ENCODE data around the gene GATA5.
A peak's percentile ranks its signal among the peaks of the same experiment; 100 is the strongest.
"Not testable (repeated sequence)": the region's sequence is repeated elsewhere in the genome, so short reads cannot be mapped to it uniquely, and the experiment has no call there.

GATA5 gene

DNA sequence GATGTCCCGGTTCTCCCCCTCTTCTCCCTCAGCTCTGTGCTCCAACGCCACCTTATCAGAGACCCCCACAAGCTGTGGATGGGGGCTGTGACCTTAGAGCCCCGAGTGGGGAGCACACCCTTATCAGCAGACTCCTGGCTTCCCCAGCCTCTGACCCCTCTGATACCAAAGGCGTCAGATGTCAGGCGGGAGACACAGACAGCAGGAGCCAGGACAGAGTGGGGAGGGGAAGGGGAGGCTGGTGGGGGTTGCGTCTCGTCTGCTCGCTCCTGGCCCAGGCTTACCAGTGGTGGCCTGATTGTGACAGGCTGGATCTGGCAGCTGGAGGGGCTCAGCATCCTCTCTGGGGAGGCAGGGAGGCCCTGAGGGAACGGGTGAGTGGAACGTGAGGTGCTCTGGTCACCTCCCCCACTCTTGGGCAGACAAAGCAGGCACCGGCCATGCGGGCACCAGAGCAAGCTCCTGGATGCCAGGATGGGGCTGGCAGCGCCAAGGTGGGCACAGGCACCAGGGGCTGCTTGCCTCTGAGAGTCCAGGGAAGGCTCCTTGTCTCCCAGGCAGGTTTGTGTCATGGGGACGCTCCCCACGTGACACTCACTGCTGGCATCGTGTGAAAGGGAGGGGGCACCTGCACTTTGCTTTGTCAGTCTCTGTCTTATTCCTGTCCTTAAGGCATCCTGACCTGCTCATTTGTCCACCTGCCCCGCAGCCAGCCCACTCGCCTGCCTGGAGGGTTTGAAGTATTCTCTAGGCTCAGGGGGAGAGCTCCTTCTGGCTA is 27.8 kb upstream of the GATA5 start:
- no peak for DNase-seq

GRCh38 chr20:62502496-62503095 is 26.8 kb upstream of the GATA5 start:
- no peak for DNase-seq

- DNase-seq, result no peak
Measured at GRCh38 chr20:62501801-62502495, 26.2 kb upstream of the GATA5 start.

DNA sequence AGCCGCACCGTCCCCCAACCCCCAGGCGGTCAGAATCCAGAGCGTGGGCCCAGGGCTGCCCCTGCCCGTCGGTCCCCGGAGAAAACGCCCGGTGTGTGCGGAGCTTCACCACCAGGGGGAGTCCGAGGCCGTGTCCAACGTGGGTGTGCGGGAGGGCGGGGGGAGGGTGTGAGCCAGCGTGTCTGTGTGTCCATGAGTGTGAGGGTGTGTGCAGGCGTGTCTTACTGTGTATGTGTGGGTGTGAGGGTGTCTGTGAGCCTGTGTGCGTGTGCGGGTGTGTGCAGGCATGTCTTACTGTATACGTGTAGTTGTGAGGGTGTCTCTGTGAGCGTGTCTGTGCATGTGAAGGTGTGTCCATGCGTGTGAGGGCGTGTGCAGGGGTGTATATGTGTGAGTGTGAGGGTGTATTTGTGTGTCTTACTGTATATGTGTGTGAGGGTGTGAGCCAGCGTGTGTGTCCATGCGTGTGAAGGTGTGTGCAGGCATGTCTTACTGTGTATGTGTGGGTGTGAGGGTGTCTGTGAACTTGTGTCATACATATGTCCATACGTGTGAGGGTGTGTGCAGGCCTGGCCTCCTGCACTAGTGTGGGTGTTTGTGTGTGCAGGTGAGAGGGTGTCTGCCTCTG is 24.6 kb upstream of the GATA5 start:
- peak; percentile 14 for DNase-seq

DNA sequence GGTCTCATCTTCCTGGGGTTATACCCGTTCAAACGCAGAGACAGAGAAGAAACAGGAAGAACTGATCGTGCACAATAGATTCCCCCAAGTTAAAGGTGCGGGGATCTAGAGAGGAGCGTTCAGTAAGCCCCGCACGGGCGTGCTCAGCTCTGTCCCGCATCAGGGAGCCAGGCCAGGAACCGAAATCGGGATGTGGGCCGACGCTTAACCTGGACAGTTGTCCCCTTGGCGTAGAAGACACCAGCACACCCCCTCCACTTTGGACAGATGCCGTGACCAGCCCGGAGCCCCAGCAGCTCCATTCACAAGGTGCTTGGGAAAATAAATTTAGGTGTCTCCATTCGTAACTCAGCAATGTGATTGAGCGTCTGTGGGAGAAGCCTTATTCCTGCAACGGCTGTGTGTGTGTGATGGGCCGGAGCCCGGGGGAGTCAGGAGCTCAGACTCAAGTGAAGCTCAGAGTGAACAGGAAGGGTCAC is 24.0 kb upstream of the GATA5 start:
- no peak for DNase-seq

GRCh38 chr20:62498874-62499273 is 23.1 kb upstream of the GATA5 start:
- DNase-seq, result no peak

GRCh38 chr20:62496568-62497218 is 20.9 kb upstream of the GATA5 start:
- DNase-seq, result no peak

- no peak for DNase-seq
Measured at GRCh38 chr20:62495749-62496567, 20.2 kb upstream of the GATA5 start.

- no peak for DNase-seq
Measured at GRCh38 chr20:62494980-62495748, 19.4 kb upstream of the GATA5 start.

DNA sequence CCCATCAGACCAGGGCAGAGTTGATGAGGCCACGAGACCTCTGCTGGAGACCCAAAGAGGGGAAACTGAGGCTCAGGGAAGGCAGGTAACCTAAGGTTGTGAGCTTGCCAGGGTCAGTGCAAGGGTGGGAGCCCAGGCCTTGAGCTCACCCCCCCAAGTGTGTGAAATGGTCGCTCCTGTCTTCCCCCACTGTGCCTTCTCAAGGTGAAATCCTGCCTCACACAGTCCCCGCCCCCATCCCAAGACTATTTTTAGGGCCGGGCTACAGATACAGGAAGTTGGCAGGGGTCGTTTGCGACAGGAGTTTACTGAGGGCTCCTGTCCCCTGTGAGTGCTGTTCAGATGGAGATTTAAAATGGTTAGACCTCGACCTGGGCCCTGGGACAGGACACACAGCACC is 18.7 kb upstream of the GATA5 start:
- DNase-seq, result no peak

DNA sequence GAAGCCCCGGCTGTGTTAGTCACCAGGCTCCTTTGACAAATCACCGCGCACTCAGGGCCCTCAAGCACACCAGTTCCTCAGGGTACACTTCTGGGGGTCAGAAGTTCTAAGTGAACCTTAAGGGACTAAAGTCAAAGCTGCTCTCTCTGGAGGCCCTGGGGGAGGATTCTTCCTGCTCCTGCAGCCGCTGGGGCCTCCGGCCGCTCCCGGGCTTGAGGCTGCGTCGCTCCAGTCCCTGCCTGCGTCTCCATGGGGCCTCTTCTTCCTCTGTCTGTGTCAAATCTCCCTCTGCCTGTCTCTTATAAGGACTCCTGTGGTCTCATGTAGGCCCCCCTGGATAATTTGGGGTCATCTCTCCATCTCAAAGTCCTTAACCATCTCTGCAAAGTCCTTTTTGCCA is 18.1 kb upstream of the GATA5 start:
- no peak for DNase-seq

GRCh38 chr20:62493253-62493885 is 17.6 kb upstream of the GATA5 start:
- no peak for DNase-seq

GRCh38 chr20:62492711-62493110 is 16.9 kb upstream of the GATA5 start:
- no peak for DNase-seq

- DNase-seq, result not testable (repeated sequence)
Measured at GRCh38 chr20:62490783-62491182, 15.0 kb upstream of the GATA5 start.

- DNase-seq, result no peak
Measured at GRCh38 chr20:62489932-62490263, 14.1 kb upstream of the GATA5 start.

- DNase-seq, result no peak
Measured at GRCh38 chr20:62489186-62489931, 13.6 kb upstream of the GATA5 start.

DNA sequence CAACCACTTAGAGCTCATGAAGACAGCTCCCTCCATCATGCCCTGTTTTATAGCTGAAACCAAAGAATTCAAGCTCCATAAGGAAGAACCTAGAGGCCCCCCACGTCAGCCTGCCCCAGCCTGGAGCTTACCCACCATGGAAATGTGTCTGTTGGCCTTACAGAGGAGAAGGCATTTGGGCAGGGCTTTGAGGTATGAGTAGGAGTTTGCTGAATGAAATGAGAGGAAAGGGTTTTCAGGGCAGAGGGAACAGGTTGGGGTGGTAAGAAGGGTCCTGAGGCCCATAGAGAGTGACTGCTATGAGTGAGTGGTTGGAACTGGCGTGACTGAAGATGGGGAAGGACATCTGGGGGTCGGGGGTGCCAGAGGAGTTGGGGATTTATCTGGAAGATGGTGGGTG is 12.7 kb upstream of the GATA5 start:
- no peak for DNase-seq

GRCh38 chr20:62487561-62488354 is 12.0 kb upstream of the GATA5 start:
- no peak for DNase-seq

DNA sequence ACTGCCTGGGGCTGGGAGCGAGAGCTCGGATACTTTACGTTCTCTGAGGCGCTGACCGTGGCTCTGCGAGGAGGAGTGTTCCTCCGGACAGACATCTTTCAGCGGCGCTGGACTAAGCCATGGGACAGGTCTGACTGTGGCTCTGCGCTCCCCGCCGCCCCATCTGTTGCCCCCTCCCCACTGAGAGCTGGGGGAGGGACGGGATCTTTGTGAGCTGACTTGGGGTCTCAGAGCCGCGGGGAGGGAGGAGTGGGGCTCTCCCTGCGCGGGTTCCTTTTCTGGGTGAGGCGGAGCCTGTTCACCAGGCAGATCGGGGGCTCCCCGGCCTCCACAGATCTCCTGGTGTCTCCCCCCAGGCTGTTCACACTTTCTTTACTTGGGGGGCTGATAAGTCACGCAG is 11.3 kb upstream of the GATA5 start:
- DNase-seq, result no peak

All from NCI-H2029 treated with DMSO at 0.1 percent for 48 hours (cell line).